ENCODE data around the gene PRKCA. TPM values are rescaled to one million over a fixed set of nuclear protein-coding genes. Genes with fewer than 3 reads are reported as not detected.

Gene PRKCA
- total and polyA plus RNA-seq, 10 of the 15 experiments (the other 5 are each of a cell fraction or from before 2014, with no cell fraction given): 0.11 to 14.6 (median 0.72) TPM

DNA sequence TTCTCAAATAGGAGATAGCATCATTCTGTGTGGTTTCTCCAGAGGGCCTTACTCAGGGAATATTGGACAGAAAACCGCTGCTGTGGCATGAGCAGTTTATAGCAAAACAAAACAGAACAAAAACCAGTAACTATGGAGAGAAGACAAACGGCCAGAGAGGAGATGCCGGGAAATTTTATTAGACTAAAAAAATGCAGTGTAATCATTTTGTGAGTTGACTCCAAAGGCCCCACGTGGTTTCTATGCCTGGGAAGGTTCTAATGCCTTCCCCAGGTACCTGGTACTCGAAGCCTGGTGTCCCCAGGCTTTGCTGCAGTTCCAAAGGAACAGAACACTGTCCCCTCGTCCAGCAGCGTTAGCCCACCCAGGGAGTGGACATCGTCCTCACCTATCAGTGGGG, 519.6 kb downstream of the PRKCA start:
- Histone ChIP-seq H3K9me3 (replicated peaks; ENCODE audit: control insufficient read depth, insufficient read depth, low read length) (no peaks in the 10 kb centered on the region; the same call in 2 of the 3 replicates), H3K36me3 (ENCODE audit: control insufficient read depth in 2 of 2, insufficient read depth in 2 of 2, low read length in 1 of 2) (no peaks in the 10 kb centered on the region), H3K4me1 (ENCODE audit: control insufficient read depth, insufficient read depth, low read length) (no peaks in the 10 kb centered on the region), H4K20me1 (ENCODE audit: control insufficient read depth, insufficient read depth) (no peaks in the 10 kb centered on the region), H3K79me2 (ENCODE audit: control insufficient read depth, insufficient read depth, low read length) (no peaks in the 10 kb centered on the region), H3K27ac (ENCODE audit: control insufficient read depth, insufficient read depth) (no peak overlapping the region), H2AFZ (ENCODE audit: control insufficient read depth, low read depth, low read length) (no peak overlapping the region), H3K4me2 (ENCODE audit: control insufficient read depth, insufficient read depth) (no peak overlapping the region), H3K27me3 (replicated peaks in 1 of 2; ENCODE audit: control insufficient read depth in 2 of 2, insufficient read depth in 2 of 2, low read length in 1 of 2) (no peaks in the 10 kb centered on the region), H3K4me3 (no peak overlapping the region), H3K9ac (ENCODE audit: control insufficient read depth, insufficient read depth, low read length) (no peak overlapping the region)
- POLR2A ChIA-PET: no interaction called here
- TF ChIP-seq, protein P1, sequence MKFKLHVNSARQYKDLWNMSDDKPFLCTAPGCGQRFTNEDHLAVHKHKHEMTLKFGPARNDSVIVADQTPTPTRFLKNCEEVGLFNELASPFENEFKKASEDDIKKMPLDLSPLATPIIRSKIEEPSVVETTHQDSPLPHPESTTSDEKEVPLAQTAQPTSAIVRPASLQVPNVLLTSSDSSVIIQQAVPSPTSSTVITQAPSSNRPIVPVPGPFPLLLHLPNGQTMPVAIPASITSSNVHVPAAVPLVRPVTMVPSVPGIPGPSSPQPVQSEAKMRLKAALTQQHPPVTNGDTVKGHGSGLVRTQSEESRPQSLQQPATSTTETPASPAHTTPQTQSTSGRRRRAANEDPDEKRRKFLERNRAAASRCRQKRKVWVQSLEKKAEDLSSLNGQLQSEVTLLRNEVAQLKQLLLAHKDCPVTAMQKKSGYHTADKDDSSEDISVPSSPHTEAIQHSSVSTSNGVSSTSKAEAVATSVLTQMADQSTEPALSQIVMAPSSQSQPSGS (IDR thresholded peaks at IDR 0.05; ENCODE audit: low read length): no peak
- TF ChIP-seq CHD1 (IDR thresholded peaks at IDR 0.05; ENCODE audit: low read depth, low read length) (no peak), SPI1 (IDR thresholded peaks at IDR 0.05; ENCODE audit: borderline replicate concordance, insufficient read depth, low read depth, low read length) (no peak), ZNF622 (IDR thresholded peaks at IDR 0.05) (no peak), POLR2A (IDR thresholded peaks at IDR 0.05; ENCODE audit: low read depth, low read length) (no peak), DPF2 (IDR thresholded peaks at IDR 0.05) (no peak), TCF3 (IDR thresholded peaks at IDR 0.05; ENCODE audit: borderline replicate concordance, insufficient read depth, low read depth, low read length) (no peak), TCF7 (IDR thresholded peaks at IDR 0.05; ENCODE audit: borderline replicate concordance) (no peak), NFIC (IDR thresholded peaks at IDR 0.05; ENCODE audit: low read depth, low read length) (no peak), SMAD5 (IDR thresholded peaks at IDR 0.05; ENCODE audit: low read depth) (no peak), SIX5 (IDR thresholded peaks at IDR 0.05; ENCODE audit: low read depth, low read length, severe bottlenecking) (no peak), NRF1 (conservative IDR thresholded peaks at IDR 0.05; ENCODE audit: low read depth, low read length) (no peak), CEBPZ (IDR thresholded peaks at IDR 0.05; ENCODE audit: low read depth, low read length) (no peak), BACH1 (IDR thresholded peaks at IDR 0.05; ENCODE audit: borderline replicate concordance) (no peak), NBN (IDR thresholded peaks at IDR 0.05) (no peak), RB1 (IDR thresholded peaks at IDR 0.05; ENCODE audit: borderline replicate concordance) (no peak), KDM1A (IDR thresholded peaks at IDR 0.05; ENCODE audit: borderline replicate concordance) (no peak), SMARCA5 (IDR thresholded peaks at IDR 0.05) (no peak)
- TF ChIP-seq, protein P2, sequence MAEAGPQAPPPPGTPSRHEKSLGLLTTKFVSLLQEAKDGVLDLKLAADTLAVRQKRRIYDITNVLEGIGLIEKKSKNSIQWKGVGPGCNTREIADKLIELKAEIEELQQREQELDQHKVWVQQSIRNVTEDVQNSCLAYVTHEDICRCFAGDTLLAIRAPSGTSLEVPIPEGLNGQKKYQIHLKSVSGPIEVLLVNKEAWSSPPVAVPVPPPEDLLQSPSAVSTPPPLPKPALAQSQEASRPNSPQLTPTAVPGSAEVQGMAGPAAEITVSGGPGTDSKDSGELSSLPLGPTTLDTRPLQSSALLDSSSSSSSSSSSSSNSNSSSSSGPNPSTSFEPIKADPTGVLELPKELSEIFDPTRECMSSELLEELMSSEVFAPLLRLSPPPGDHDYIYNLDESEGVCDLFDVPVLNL (IDR thresholded peaks at IDR 0.05; ENCODE audit: low read depth, low read length): no peak
- RAD21 ChIA-PET (ENCODE audit: unreplicated experiment): no interaction called here
- CTCF ChIA-PET: no interaction called here
- intact Hi-C loops (cut with micrococcal nuclease; ENCODE audit: unreplicated experiment) (no loop called here), in situ Hi-C loops (cut with MboI) (no loop called here)
- FAIRE-seq: no peak
- ATAC-seq: no peak
- BruUV-seq (replicated peaks): no TSS peak
- no peak for DNase-seq (ENCODE audit: low read depth, low spot score)
- WGBS (ENCODE audit: insufficient coverage, insufficient replicate concordance, low lambda C conversion rate, missing lambda C conversion rate): 3% methylated on average over 8 of the region's 8 CpGs
- SMC1A ChIA-PET (ENCODE audit: uncharacterized antibody, unreplicated experiment): no interaction called here

Measured in GM12878 (cell line).